SK-N-SH treated with all-trans-retinoic acid at 6 μM for 48 hours (cell line): ENCODE results near the gene ZNF674.

Experiments used
- ATAC-seq: fragments of 200-7000 bp; cut with Tn5 transposase; 3 replicates; pipeline ENCODE4 v1.9.1; 2020; ENCODE audit warnings: mild to moderate bottlenecking, moderate library complexity
- ARNTL ChIP-seq: fragments of 450-650 bp; formaldehyde crosslinking; IDR thresholded peaks from 2 replicates; pipeline ENCODE4 v1.5.0; 2020; ENCODE audit warnings: low read depth, mild to moderate bottlenecking, moderate library complexity, borderline replicate concordance
- BACH2 ChIP-seq: fragments of 250-450 bp; sonication (Bioruptor Pico); IDR thresholded peaks from 2 replicates; pipeline ENCODE4 v1.9.0; 2021; ENCODE audit warnings: mild to moderate bottlenecking, borderline replicate concordance
- CSRNP3 ChIP-seq: fragments of 250-450 bp; sonication (Bioruptor Pico); IDR thresholded peaks from 2 replicates; pipeline ENCODE4 v1.5.1; 2021; ENCODE audit warnings: mild to moderate bottlenecking, moderate library complexity
- ESRRG ChIP-seq: fragments of 250-450 bp; sonication (Bioruptor Pico); IDR thresholded peaks from 2 replicates; pipeline ENCODE4 v1.6.1; 2021; ENCODE audit warnings: mild to moderate bottlenecking
- GLIS3 ChIP-seq: fragments of 250-450 bp; sonication (Bioruptor Pico); IDR thresholded peaks from 2 replicates; pipeline ENCODE4 v1.5.0; 2020; ENCODE audit warnings: mild to moderate bottlenecking, moderate library complexity
- OSR1 ChIP-seq: fragments of 250-450 bp; sonication (Bioruptor Pico); IDR thresholded peaks from 2 replicates; pipeline ENCODE4 v1.8.0; 2022; ENCODE audit warnings: moderate library complexity, mild to moderate bottlenecking, inconsistent platforms
- PPARA ChIP-seq: fragments of 250-450 bp; sonication (Bioruptor Pico); IDR thresholded peaks from 2 replicates; pipeline ENCODE4 v1.5.0; 2020; ENCODE audit warnings: mild to moderate bottlenecking, borderline replicate concordance
- RARB ChIP-seq: fragments of 250-450 bp; sonication (Bioruptor Pico); IDR thresholded peaks from 2 replicates; pipeline ENCODE4 v1.8.0; 2021; ENCODE audit warnings: mild to moderate bottlenecking, moderate library complexity
- SNAI2 ChIP-seq: fragments of 250-450 bp; sonication (Bioruptor Pico); IDR thresholded peaks from 2 replicates; pipeline ENCODE4 v1.5.0; 2020; ENCODE audit warnings: mild to moderate bottlenecking, moderate library complexity
- TCF4 ChIP-seq: fragments of 250-450 bp; sonication (Bioruptor Pico); IDR thresholded peaks from 2 replicates; pipeline ENCODE4 v1.8.0; 2021; ENCODE audit warnings: mild to moderate bottlenecking, moderate library complexity, borderline replicate concordance
- TOX ChIP-seq: fragments of 250-450 bp; sonication (Bioruptor Pico); IDR thresholded peaks from 2 replicates; pipeline ENCODE4 v1.8.0; 2021; ENCODE audit warnings: mild to moderate bottlenecking, moderate library complexity, borderline replicate concordance
- ZC3H10 ChIP-seq: fragments of 250-450 bp; sonication (Bioruptor Pico); IDR thresholded peaks from 2 replicates; pipeline ENCODE4 v1.5.1; 2021; ENCODE audit warnings: mild to moderate bottlenecking, moderate library complexity
- ZFP30 ChIP-seq: fragments of 450-650 bp; formaldehyde crosslinking; IDR thresholded peaks from 2 replicates; pipeline ENCODE4 v1.5.0; 2022; ENCODE audit warnings: mild to moderate bottlenecking, moderate library complexity
- ZNF565 ChIP-seq: fragments of 450-650 bp; formaldehyde crosslinking; conservative IDR thresholded peaks from 2 replicates; pipeline ENCODE4 v1.5.0; 2020; ENCODE audit warnings: low read depth, mild to moderate bottlenecking, moderate library complexity
- ZNF70 ChIP-seq: fragments of 450-650 bp; formaldehyde crosslinking; IDR thresholded peaks from 2 replicates; pipeline ENCODE4 v1.5.0; 2020; ENCODE audit warnings: mild to moderate bottlenecking, moderate library complexity
- ZNF8 ChIP-seq: fragments of 450-650 bp; formaldehyde crosslinking; IDR thresholded peaks from 2 replicates; pipeline ENCODE4 v1.5.0; 2020; ENCODE audit warnings: mild to moderate bottlenecking, moderate library complexity
- TF ChIP-seq, protein P1 (sequence below): fragments of 250-450 bp; sonication (Bioruptor Pico); IDR thresholded peaks from 2 replicates; pipeline ENCODE4 v1.5.0; 2020; ENCODE audit warnings: mild to moderate bottlenecking, moderate library complexity
- TF ChIP-seq, protein P2 (sequence below): fragments of 250-450 bp; sonication (Bioruptor Pico); IDR thresholded peaks from 2 replicates; pipeline ENCODE4 v1.8.0; 2020; ENCODE audit warnings: mild to moderate bottlenecking, moderate library complexity, borderline replicate concordance
- TF ChIP-seq, protein P3 (sequence below): fragments of 250-450 bp; sonication (Bioruptor Pico); IDR thresholded peaks from 2 replicates; pipeline ENCODE4 v1.5.1; 2020; ENCODE audit warnings: low read depth, mild to moderate bottlenecking, moderate library complexity
- TF ChIP-seq, protein P4 (sequence below): fragments of 250-450 bp; sonication (Bioruptor Pico); IDR thresholded peaks from 2 replicates; pipeline ENCODE4 v1.8.0; 2021; ENCODE audit warnings: low read depth, mild to moderate bottlenecking, moderate library complexity, borderline replicate concordance

ZNF674 gene

GRCh38 chrX:46572340-46572936, 27.2 kb upstream of the ZNF674 start (continued):
- TF ChIP-seq ZNF8 (no peak), GLIS3 (no peak), ZC3H10 (CRISPR knock-in tag) (no peak)

DNA sequence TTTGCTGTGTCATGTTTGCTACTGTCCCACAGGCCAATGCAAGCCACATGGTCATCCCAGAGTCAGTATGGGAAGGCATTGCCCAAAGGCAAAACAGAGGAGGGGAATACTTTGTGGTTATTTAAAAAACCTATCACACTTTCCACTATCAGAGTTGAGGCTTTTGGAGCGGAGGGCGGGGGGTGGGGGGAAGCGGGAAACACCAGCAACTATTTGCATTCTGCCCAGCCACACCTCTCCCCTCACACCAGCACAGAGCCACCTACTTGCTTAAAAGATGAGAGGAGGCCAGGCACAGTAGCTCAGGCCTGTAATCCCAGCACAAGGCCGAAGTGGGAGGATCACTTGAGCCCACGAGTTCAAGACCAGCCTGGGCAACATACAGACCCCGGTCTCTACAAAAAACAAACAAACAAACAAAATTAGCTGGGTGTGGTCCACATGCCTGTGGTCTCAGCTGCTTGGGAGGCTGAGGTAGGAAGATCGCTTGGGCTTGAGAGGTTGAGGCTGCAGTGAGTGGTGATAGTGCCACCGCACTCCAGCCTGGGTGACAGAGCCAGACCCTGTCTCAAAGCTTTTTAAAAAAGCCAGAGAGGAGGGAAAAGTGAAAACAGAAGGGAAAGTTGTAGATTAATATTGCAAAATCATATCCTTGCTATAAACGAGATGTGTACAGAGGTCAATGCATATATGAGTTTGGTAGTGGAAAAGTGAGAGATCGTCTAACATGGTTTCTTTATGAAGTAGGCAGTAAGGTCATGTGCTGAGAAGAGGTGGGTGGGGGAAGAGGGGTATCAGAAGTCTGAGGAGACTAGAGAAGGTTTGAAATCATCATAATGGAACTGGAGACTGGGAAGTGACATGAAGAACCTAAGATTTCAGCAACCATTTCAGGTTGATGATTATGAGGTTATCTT, 26.5 kb upstream of the ZNF674 start:
- ATAC-seq = no peak

DNA sequence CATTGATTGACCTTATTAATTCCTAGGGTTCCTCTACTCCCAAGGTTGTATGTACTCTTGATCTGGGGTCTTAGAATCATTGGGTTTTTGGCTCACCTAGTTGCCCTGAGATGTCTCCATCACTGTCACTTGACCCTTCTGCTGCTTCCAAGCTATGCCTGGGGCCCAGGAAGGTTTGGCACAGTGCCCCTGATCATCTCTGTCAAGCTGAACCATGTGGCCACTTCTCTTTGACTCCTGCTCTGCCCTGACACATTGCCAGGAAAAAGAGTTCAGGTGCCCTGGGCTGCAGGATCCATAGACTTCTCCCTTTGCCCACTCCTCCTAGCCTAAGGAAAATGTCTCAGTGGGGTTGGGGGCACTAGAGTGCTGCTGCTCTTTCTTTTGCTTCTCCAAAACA, 24.4 kb upstream of the ZNF674 start:
- TF ChIP-seq, protein P1, sequence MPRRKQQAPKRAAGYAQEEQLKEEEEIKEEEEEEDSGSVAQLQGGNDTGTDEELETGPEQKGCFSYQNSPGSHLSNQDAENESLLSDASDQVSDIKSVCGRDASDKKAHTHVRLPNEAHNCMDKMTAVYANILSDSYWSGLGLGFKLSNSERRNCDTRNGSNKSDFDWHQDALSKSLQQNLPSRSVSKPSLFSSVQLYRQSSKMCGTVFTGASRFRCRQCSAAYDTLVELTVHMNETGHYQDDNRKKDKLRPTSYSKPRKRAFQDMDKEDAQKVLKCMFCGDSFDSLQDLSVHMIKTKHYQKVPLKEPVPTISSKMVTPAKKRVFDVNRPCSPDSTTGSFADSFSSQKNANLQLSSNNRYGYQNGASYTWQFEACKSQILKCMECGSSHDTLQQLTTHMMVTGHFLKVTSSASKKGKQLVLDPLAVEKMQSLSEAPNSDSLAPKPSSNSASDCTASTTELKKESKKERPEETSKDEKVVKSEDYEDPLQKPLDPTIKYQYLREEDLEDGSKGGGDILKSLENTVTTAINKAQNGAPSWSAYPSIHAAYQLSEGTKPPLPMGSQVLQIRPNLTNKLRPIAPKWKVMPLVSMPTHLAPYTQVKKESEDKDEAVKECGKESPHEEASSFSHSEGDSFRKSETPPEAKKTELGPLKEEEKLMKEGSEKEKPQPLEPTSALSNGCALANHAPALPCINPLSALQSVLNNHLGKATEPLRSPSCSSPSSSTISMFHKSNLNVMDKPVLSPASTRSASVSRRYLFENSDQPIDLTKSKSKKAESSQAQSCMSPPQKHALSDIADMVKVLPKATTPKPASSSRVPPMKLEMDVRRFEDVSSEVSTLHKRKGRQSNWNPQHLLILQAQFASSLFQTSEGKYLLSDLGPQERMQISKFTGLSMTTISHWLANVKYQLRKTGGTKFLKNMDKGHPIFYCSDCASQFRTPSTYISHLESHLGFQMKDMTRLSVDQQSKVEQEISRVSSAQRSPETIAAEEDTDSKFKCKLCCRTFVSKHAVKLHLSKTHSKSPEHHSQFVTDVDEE = no peak
- TF ChIP-seq ZNF565 (CRISPR knock-in tag) (no peak), PPARA (no peak), ZFP30 (CRISPR knock-in tag) (no peak), SNAI2 (CRISPR knock-in tag) (no peak), ARNTL (CRISPR knock-in tag) (no peak), ESRRG (CRISPR knock-in tag) (no peak), RARB (CRISPR knock-in tag) (no peak), ZNF70 (no peak)
- TF ChIP-seq, protein P2, sequence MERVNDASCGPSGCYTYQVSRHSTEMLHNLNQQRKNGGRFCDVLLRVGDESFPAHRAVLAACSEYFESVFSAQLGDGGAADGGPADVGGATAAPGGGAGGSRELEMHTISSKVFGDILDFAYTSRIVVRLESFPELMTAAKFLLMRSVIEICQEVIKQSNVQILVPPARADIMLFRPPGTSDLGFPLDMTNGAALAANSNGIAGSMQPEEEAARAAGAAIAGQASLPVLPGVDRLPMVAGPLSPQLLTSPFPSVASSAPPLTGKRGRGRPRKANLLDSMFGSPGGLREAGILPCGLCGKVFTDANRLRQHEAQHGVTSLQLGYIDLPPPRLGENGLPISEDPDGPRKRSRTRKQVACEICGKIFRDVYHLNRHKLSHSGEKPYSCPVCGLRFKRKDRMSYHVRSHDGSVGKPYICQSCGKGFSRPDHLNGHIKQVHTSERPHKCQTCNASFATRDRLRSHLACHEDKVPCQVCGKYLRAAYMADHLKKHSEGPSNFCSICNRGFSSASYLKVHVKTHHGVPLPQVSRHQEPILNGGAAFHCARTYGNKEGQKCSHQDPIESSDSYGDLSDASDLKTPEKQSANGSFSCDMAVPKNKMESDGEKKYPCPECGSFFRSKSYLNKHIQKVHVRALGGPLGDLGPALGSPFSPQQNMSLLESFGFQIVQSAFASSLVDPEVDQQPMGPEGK (CRISPR knock-in tag) = no peak
- ATAC-seq = no peak

More for the DNA sequence above, 26.5 kb upstream of the ZNF674 start:
- TF ChIP-seq ZNF70 = no peak
- TF ChIP-seq ZNF565 (CRISPR knock-in tag) = no peak

- no peak for ATAC-seq
Measured at GRCh38 chrX:46567388-46567787, 22.2 kb upstream of the ZNF674 start.

More at GRCh38 chrX:46567388-46567787, 22.2 kb upstream of the ZNF674 start:
- TF ChIP-seq OSR1 (CRISPR knock-in tag) (no peak), ZFP30 (CRISPR knock-in tag) (no peak), TCF4 (no peak), GLIS3 (no peak), TOX (CRISPR knock-in tag) (no peak), PPARA (no peak), ZC3H10 (CRISPR knock-in tag) (no peak), RARB (CRISPR knock-in tag) (no peak), CSRNP3 (CRISPR knock-in tag) (no peak), ZNF565 (CRISPR knock-in tag) (no peak), ARNTL (CRISPR knock-in tag) (no peak), ZNF70 (no peak), BACH2 (no peak)
- TF ChIP-seq, protein P3, sequence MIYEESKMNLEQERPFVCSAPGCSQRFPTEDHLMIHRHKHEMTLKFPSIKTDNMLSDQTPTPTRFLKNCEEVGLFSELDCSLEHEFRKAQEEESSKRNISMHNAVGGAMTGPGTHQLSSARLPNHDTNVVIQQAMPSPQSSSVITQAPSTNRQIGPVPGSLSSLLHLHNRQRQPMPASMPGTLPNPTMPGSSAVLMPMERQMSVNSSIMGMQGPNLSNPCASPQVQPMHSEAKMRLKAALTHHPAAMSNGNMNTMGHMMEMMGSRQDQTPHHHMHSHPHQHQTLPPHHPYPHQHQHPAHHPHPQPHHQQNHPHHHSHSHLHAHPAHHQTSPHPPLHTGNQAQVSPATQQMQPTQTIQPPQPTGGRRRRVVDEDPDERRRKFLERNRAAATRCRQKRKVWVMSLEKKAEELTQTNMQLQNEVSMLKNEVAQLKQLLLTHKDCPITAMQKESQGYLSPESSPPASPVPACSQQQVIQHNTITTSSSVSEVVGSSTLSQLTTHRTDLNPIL (CRISPR knock-in tag) = no peak
- TF ChIP-seq, protein P4, sequence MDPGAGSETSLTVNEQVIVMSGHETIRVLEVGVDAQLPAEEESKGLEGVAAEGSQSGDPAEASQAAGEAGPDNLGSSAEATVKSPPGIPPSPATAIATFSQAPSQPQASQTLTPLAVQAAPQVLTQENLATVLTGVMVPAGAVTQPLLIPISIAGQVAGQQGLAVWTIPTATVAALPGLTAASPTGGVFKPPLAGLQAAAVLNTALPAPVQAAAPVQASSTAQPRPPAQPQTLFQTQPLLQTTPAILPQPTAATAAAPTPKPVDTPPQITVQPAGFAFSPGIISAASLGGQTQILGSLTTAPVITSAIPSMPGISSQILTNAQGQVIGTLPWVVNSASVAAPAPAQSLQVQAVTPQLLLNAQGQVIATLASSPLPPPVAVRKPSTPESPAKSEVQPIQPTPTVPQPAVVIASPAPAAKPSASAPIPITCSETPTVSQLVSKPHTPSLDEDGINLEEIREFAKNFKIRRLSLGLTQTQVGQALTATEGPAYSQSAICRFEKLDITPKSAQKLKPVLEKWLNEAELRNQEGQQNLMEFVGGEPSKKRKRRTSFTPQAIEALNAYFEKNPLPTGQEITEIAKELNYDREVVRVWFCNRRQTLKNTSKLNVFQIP (CRISPR knock-in tag) = no peak
